Fibroblast of lung (primary cell): ENCODE results near the gene TBC1D8.

ENCODE experiments used
- CTCF ChIP-seq, 2 donors: IDR thresholded peaks in 1 of 2; conservative IDR thresholded peaks in 1 of 2; 1 replicate in 1 of 2; 2 replicates in 1 of 2; pipeline ENCODE4 v1.5.1; 2011 to 2012; ENCODE audit warnings: low read length in 2 of 2, control low read depth in 1 of 2, inconsistent platforms in 1 of 2, low read depth in 1 of 2, mild to moderate bottlenecking in 1 of 2
- EZH2 ChIP-seq: IDR thresholded peaks from 2 replicates; pipeline ENCODE4 v1.5.1; 2012; ENCODE audit warnings: low read length, control low read depth, mild to moderate bottlenecking; ENCODE audit errors: missing control alignments

- TF ChIP-seq CTCF (conservative IDR thresholded peaks at IDR 0.05 in 1 of 2, IDR thresholded peaks at IDR 0.05 in 1 of 2; ENCODE audit: low read depth in 1 of 2, low read length in 2 of 2) (no peak), EZH2 (no peak)
These were observed 111.1 kb downstream of the TBC1D8 start for GRCh38 chr2:101040072-101040471.
